Measurements from ENCODE around the gene LRRC3.

Gene LRRC3

DNA sequence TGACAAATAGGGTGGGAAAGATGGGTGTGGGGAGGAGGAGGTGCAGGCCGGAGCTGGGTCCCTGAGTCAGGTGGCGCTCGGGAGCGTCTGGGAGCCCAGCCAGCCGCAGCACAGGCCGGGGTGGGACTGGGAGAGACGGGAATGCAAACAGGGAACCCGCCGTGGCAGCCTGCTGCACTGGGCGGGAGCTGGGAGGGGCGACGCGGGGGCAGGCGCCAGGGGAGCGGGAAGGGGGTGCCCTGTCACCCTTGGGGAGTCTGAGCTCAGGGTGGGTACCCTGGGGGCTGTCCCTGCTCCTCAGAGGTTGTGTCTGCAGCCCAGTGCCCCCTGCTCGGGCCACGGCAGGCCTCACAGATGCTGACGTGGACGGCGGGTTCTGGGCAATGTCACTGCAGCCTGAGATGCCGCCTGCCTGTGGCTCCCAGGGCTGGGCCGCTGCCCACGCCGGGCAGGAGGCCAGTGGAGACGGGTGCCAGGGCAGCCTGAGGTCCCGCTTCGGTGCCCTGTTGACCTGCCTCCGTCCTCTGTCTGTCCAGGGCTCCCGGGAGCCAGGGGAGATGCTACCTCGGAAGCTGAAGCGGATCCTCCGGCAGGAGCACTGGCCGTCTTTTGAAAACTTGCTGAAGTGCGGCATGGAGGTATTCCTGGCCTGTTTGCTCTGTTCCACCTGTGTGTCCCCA, 16.6 kb upstream of the LRRC3 start:
- no peak for DNase-seq (ENCODE audit: low spot score)

DNA sequence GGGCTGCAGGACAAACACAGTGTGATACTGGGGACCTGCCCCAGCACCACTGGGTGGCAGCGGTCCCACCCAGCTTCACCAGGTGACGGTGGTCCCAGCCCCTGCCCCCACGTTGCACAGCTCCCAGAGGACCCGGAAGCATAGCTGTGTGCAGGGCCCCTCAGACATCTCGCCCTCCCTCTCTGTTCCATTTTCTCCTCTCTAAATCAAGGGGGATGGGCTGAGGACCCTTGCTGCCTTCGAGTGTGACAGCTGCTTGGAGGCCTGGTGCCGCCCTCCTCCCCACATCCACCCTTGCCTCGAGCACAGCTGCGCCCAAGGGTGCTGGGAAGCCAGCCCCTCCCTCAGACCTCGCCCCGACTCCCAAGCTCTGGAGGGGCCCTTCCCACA, 16.1 kb upstream of the LRRC3 start:
- no peak for DNase-seq (ENCODE audit: low spot score)

DNA sequence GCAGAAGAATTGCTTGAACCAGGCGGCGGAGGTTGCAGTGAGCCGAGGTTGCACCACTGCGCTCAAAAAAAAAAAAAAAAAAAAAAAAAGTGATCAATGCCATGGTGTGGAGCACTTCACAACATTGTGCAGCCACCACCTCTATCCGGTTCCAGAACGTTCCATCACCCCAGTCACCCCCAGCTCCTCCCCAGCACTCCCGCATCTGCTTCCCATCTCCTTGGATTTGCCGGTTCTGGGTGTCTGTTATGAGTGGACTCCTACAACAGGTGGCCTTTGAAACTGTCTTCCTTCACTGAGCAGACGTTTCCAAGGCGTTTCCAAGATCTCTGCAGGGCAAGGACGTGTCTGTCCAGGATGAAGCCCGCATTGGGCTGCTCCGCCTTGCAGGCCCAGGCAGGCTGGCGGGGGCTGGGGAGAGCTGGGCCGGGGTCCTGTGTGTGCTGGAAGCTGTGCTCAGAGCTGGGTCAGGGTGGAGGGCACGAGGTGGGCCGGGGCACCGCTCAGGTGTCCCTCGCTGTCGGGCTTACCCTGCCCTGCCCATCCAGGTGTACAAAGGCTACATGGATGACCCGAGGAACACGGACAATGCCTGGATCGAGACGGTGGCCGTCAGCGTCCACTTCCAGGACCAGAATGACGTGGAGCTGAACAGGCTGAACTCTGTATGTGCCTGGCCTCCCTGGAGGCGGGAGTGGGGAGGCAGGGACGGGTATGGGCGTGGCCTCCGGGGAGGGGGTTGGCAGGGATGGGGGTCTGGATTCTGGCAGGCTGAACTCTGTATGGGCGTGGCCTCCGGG, 14.9 kb upstream of the LRRC3 start:
- no peak for DNase-seq (ENCODE audit: low spot score)

DNA sequence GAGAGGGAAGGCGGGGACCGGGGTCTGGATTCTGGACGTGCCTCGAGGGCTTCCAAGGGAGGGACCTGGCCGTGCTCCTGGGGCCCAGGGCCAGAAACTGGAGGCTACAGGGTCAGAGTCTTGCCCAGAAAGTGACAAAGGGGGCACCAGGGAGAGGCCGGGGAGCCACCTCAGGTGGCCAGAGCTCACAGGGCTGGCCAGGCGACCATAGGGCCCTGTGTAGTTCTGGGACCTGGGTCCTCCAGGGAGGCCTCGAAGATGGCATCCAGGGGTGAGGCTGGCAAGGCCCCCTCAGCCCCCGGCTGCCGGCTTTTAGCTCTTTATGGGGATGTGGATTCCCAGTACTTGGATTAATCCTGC, 14.3 kb upstream of the LRRC3 start:
- no peak for DNase-seq (ENCODE audit: low spot score)

DNA sequence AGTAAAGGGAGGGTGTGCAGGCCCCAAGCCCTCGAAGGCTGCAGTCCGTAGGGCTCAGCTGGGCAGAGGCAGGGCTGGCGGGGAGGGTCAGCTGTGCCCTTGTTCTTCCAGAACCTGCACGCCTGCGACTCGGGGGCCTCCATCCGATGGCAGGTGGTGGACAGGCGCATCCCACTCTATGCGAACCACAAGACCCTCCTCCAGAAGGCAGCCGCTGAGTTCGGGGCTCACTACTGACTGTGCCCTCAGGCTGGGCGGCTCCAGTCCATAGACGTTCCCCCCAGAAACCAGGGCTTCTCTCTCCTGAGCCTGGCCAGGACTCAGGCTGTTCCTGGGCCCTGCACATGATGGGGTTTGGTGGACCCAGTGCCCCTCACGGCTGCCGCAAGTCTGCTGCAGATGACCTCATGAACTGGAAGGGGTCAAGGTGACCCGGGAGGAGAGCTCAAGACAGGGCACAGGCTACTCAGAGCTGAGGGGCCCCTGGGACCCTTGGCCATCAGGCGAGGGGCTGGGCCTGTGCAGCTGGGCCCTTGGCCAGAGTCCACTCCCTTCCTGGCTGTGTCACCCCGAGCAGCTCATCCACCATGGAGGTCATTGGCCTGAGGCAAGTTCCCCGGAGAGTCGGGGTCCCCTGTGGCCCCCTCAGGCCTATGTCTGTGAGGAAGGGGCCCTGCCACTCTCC, 13.6 kb upstream of the LRRC3 start:
- DNase-seq (ENCODE audit: low spot score): no peak

DNA sequence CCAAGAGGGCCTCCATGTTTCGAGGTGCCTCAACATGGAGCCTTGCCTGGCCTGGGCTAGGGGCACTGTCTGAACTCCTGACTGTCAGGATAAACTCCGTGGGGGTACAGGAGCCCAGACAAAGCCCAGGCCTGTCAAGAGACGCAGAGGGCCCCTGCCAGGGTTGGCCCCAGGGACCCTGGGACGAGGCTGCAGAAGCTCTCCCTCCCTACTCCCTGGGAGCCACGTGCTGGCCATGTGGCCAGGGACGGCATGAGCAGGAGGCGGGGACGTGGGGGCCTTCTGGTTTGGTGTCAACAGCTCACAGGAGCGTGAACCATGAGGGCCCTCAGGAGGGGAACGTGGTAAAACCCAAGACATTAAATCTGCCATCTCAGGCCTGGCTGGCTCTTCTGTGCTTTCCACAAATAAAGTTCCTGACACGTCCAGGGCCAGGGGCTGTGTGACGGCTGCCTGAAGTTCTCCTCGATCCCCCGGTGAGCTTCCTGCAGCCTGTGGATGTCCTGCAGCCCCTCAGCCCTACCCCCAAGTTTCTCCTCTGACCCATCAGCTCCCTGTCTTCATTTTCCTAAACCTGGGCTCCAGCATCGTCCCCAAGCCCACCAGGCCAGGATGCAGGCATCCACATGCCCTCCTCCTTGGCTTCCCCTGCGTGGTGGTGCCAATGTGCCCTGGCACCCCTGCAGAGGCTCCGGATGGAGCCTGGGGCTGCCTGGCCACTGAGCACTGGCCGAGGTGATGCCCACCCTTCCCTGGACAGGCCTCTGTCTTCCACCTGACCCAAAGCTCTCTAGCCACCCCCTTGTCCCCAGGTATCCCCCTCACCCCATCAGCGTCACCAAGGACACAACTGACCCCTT, 12.8 kb upstream of the LRRC3 start:
- no peak for DNase-seq (ENCODE audit: low spot score)

DNA sequence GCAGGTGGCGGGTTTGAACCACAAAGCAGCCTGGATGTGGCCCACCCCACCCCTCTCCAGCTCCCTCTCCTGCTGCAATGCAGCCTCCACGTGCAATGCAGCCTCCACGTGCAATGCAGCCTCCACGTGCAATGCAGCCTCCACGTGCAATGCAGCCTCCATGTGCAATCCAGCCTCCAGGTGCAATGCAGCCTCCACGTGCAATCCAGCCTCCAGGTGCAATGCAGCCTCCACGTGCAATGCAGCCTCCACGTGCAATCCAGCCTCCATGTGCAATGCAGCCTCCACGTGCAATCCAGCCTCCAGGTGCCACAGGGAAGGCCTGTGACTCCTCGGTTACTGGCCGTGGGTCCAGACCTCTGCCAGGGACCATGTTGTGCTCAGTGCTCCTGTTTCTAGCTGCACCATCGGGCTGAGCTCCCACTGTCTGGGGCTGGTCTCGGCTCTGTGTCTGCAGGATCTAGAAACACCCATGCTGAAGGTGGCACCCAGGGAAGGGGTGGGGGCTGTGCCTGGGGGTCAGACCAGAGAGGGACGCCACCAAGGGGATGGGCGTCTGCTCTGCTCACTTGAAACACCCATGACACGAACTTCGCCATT, 11.9 kb upstream of the LRRC3 start:
- DNase-seq (ENCODE audit: low spot score): no peak

DNA sequence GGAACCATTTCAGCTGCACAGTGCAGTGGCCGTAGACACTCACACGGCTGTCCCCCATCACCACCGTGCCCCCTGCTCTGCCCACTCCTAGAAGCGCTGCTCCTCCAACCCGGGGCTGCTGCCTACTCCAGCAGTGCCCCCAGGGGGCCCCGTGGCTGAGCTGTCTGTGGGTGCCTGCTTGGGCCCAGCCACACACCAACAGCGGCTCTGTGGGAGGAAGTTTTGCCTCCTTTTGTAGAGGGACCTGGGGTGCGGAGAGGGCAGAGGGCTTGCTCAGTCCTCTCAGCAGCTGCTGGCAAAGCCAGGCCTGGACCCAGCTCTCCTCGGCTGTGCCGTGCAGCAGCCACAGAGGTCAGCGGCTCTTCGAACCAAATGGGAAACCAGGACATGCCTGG, 11.4 kb upstream of the LRRC3 start:
- no peak for DNase-seq (ENCODE audit: low spot score)

DNA sequence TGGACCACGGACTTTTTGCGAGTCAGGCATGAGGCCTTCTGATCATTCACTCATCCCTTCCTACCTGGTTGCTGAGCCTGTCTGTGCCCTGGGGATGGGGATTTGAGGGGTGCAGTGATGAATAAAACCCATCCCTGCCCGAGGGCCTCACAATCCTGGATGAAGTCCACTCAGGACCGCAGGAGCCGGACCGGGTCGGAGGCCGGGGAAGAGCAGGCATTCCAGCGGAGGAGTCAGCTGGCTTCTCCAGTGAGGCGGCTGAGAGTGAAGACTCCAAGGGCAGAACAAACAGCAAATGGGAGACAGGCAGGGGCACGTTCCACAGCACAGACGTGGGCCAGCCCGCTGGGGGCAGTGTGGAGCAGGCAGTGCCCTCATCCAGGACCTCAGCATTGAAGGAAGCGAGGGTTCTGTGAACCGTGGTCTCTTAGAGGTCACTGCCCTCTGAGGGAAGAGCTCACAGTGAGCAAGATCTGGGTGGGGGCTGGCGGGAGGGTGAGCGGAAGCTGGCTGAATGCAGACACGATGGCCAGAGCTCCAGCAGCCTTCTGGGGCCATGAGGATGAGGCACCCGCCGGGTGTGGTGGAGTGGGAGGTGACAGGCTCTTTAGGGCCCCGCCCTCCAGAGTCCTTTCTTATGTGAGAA, 10.9 kb upstream of the LRRC3 start:
- no peak for DNase-seq (ENCODE audit: low spot score)

DNA sequence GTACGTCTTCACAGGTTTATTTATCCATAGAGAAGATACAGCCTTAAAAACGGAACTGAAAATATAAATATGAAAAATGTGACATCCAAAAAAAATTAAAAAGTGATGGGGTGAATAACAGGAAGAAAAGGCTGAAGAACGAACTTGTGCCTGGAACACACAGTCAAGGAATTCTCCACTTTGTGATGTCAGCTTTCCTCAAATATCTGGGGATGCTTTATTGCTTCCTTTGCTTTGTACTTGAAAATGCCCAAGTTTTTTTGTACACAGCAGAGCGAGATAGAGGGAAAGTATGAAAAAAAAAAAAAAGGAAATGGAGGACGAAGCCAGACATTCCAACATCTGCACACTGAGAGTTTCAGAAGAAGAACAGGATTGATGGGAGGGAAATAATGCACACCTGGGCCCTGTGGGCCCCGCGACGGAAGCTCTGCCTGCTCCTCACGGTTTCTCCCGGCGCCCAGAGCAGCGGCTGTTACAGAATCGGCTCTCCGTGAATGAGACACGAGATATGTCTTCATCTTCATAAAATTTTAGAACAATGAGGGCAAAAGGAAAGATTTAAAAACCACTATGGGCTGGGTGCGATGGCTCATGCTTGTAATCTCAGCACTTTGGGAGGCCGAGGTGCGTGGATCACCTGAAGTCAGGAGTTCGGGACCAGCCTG, 10.0 kb upstream of the LRRC3 start:
- DNase-seq (ENCODE audit: low spot score): no peak

DNA sequence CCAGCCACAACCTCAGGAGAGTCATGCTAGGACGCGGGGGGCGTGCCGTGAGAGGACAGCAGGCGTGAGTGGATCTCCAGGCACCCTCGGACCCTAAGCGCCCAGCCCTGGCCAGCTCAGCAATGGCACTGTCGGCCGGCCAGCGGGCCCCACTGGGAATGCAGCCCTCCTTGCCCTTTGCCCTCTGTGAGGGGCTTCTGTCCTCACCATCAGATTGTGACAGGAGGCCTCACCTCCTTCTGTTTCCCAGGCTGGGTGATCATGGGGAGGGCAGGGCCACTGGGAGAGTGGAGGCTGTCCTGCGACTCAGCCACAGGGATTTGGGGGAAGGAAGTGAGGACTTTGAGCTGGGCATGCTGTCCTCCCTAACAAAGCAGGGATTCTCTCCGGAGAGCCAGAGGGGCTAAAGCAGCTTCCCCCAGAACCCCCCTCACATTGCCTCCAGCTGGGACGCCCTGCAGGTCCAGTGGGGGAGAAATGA, 6.6 kb upstream of the LRRC3 start:
- DNase-seq (ENCODE audit: low spot score): no peak

DNA sequence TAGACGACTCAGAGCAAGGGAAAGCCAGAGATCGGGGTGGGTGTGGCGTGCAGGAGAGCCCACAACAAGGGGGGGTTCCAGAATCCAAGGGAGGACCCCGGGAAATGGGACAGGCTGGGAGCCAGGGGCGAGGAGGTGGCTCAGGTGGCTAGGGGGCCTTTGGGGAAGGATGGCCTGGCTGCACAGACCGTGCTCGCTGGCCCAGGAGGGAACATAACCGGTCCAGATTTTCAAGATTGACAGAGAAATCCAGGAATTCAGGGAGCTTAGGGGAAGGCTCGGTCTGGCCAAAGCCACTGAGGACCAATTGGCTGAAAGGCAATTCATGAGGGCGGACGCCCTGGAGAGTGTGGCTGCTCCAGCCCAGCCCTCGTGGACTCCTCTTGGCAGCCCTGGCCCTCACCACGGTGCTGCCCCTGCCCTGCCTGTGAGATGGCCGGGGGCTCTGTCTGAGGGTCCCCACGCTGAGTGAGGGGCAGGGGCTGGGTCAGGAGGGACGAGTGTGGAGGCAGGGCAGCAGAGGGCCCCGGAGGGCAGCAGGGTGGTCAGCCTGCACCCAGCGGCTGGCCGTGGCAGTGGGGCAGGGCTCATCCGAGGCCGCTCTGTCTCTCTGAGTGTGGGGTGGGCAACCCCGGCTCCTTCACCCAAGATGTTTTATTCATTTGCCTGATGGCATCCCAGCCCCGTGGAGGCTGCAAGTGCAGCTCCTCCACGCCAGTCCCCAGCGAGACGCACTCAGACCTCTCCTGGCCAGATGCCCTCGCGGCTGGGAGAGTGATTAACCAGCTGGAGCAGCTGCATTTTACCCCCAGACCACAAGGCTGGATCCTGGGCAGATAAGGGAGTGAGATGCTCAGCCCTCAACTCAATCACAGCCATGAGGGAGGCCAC, 5.6 kb upstream of the LRRC3 start:
- no peak for DNase-seq (ENCODE audit: low spot score)

DNA sequence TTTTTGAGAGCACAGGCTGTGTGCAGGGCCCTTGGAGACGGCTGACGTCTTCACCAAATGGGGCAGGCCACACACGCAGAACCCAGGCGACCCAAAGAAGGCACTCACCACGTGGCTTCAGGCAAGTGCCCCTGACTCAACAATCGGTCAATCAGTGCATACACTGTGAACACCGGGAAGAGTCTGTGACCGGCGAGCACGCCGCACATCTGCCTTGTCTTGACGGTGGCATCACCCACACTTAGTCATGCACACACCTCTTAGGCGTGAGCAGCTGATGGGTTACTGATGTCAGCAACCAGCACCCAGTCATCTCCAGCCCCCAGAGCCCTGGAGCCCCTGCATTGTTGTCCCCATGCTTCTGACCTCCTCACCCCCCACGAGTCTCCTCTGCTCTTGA, 4.9 kb upstream of the LRRC3 start:
- no peak for DNase-seq (ENCODE audit: low spot score)

DNA sequence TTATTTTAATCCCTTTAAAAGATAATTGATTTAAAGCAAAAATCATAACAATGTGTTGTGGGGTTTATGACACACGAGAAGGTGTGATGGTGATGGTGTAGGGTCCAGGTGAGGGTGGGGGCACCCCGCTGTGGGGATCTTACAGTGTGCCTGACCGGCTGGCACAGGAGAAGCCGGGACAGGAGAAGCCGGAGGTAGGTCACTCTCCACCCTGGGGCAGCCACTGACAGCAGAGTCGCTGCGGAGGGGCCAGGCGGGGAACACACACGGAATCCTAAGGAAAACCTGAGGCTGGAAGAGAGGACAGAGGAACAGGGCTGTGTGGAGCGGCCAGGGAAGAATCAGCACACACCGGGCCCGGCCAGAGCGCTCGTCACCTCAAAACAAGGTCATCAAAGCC, 4.3 kb upstream of the LRRC3 start:
- DNase-seq (ENCODE audit: low spot score): no peak

DNA sequence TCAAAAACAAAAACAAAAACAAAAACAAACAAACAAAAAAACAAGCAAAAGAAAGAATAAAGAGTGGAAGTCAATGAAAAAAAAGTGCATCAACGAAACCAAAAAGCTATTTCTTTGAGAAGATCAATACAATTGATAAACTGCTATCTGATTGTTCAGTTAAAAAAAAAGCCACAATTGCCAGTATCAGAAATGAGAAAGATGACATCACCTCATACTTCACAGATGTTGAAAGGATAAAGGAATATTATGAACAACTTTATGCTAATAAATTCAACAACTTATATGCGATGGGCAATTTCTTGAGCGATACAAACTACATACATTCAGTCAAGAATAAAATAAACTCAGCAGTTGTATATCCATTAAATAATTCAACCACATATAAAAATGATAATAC, 2.2 kb upstream of the LRRC3 start:
- DNase-seq (ENCODE audit: low spot score): no peak

DNA sequence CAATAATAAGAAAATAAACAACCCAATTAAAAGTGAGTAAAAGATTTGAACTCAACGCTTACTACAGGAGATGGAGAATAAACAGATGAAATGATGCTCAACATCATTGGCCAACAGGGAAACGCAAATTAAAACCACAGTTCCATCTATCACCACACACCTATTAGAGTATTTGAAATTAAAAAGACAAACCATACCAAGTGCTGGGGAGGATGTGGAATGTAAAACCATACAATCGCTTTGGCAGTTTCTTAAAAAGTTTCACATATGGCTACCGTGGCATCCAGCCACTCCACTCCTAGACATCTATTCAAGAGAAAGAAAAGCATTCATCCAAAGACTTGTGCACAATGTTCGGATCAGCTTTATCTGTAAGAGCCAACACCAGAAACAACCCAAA, 1.3 kb upstream of the LRRC3 start:
- DNase-seq (ENCODE audit: low spot score): no peak

DNA sequence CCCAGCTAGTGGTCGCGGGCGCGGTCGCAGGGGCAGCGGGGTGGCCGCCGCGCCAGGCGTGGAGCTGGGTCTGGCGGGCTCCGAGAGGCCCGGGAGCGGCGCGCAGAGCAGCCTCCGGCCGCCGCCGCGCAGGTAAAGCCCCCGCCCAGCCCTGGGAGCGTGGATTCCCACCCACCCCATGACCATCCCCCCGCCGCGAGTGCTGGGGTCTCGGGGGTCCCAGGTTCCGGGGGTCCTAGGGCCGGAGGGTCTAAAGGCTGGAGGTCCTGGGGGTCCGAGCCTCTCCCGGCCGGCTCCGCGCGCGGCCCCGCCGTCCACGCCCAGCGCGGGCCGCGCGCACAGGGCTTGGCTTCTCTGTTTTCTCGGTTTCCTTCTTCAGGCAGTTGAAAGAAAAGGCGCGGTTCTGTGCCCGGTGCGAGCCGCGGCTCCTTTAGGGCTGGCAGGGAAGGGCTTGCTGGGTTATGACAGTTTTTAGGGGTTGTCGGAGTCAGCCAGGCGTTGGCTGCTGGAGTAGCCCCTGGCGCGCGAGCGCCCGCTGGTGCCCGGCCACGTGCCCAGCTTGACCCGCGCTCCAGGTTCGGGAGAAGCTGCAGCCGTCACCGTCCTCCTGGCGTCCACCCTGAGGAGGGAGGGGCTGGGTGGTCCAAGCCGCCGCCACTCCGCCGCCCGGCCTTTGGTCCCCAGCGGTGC, 359 bp downstream of the LRRC3 start:
- peak; percentile 29 for DNase-seq (ENCODE audit: low spot score)

DNA sequence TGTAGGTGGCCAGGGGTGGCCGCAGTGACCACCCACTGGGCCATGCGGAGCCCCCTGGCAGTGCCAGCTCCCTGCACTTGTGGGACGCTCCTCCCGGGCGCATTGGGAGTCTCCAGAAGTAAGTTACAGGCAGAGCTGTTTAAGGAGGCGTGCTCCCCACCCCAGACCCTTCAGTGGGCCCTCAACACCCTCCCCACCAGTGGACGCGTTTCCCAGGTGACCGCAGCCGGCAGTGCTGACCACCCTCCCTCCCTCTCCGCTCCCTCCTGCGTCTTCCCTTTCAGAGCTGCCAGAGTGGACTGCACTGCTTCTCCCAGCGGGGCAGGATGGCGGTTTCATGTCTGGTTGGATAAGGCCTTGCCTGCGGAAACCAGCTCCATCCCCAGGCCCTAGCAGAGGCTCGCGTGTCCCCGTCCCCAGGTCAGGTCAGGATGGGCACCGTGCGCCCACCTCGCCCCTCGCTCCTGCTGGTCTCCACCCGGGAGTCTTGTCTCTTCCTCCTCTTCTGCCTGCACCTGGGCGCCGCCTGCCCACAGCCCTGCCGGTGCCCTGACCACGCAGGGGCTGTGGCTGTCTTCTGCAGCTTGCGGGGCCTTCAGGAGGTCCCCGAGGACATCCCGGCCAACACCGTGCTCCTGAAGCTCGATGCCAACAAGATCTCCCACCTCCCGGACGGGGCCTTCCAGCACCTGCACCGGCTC, 1.1 kb downstream of the LRRC3 start:
- no peak for DNase-seq (ENCODE audit: low spot score)

All from CD4-positive, alpha-beta T cell treated with Interleukin-2 at 100 ng/mL for 4 hours (primary cell).